Coronary artery (tissue), 2 donors: Measurements from ENCODE around the gene REM2.

ENCODE experiments used
- DNase-seq: peaks from one replicate; pipeline ENCODE4 v3.0.0-alpha.2; 2017; ENCODE audit warnings: low spot score
- H3K27ac ChIP-seq, 2 donors: fragments of 200-600 bp; sonication (generic); one replicate each; pipeline ENCODE4 v1.5.1; 2016 to 2019
- H3K4me3 ChIP-seq: fragments of 200-600 bp; sonication (generic); 2 replicates; pipeline ENCODE4 v1.5.1; 2016; ENCODE audit warnings: mild to moderate bottlenecking, moderate library complexity
- TF ChIP-seq, protein P1 (sequence below): fragments of 200-600 bp; sonication (generic); IDR thresholded peaks from one replicate; pipeline ENCODE4 v1.5.1; 2019; ENCODE audit warnings: antibody characterized with exemption

Gene REM2, protein sequence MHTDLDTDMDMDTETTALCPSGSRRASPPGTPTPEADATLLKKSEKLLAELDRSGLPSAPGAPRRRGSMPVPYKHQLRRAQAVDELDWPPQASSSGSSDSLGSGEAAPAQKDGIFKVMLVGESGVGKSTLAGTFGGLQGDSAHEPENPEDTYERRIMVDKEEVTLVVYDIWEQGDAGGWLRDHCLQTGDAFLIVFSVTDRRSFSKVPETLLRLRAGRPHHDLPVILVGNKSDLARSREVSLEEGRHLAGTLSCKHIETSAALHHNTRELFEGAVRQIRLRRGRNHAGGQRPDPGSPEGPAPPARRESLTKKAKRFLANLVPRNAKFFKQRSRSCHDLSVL

DNA sequence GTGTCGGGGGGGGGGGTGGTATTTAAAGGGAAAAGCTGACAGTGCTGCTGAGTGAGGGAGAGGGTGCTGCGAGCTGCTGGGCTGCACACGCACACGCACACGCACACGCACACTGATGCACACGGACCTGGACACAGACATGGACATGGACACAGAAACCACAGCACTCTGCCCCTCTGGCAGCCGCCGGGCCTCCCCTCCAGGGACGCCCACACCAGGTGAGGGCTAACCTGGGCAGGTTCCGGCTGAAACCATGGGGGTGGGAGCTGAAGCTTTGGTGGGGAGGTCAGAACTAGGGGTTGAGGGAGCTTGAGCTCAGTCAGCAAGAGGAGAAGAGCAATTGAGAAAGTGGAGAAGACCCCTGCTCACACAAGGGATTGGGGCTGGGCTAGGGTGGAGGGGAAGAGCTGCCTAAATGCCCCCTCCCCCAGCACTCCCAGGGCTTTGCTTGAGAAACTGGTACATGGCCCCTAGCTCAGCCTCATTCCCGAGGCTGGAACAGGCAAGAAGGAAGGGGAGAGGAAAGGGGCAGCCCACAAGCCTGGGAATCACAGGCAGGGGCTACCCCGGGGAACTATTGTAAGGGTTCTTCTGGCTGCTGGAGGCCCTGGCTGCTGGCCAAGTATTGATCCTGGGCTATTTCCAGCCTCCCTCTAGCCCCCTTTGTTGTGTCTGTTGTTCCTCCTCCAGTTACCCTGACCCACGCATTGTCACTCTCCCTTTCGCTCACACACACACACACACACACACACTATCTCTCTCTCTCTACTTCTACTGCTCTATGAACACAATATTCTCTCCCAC is at the start of gene REM2:
Gene REM2, plus strand, starts transcription at position 50 of the 804 bp plus-strand sequence. Its CDS starts 66 bp downstream, at position 116.
- Histone ChIP-seq H3K4me3 (no peak within 1 kb of the TSS), H3K27ac (no peak within 1 kb of the TSS)
- DNase-seq, result no peak
- TF ChIP-seq, protein P1, sequence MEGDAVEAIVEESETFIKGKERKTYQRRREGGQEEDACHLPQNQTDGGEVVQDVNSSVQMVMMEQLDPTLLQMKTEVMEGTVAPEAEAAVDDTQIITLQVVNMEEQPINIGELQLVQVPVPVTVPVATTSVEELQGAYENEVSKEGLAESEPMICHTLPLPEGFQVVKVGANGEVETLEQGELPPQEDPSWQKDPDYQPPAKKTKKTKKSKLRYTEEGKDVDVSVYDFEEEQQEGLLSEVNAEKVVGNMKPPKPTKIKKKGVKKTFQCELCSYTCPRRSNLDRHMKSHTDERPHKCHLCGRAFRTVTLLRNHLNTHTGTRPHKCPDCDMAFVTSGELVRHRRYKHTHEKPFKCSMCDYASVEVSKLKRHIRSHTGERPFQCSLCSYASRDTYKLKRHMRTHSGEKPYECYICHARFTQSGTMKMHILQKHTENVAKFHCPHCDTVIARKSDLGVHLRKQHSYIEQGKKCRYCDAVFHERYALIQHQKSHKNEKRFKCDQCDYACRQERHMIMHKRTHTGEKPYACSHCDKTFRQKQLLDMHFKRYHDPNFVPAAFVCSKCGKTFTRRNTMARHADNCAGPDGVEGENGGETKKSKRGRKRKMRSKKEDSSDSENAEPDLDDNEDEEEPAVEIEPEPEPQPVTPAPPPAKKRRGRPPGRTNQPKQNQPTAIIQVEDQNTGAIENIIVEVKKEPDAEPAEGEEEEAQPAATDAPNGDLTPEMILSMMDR, result no peak

DNA sequence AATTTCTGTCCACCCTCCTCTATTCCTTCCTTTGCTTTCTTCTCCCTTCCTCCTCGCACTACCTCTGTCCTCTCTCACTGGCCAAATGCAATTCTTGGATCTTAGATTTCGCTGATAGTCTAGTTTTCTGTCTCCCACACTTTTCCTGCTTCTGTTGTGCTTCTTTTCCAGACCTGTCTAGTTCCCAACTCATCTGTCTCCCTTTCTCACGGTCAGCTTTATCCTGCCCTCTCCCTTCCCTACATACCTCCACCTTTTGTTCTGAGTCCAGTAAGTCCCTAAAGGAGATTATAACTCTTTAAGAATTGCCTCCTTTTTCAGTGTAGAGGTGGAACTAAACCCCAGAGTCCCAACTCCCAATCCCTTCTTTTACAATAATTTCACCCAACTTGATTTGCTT is 47.5 kb upstream of the REM2 start:
- Histone ChIP-seq H3K27ac (peak overlapping the region; percentile 93 to 99), H3K4me3 (no peak overlapping the region)
- no peak for DNase-seq
- TF ChIP-seq, protein P1, result no peak

DNA sequence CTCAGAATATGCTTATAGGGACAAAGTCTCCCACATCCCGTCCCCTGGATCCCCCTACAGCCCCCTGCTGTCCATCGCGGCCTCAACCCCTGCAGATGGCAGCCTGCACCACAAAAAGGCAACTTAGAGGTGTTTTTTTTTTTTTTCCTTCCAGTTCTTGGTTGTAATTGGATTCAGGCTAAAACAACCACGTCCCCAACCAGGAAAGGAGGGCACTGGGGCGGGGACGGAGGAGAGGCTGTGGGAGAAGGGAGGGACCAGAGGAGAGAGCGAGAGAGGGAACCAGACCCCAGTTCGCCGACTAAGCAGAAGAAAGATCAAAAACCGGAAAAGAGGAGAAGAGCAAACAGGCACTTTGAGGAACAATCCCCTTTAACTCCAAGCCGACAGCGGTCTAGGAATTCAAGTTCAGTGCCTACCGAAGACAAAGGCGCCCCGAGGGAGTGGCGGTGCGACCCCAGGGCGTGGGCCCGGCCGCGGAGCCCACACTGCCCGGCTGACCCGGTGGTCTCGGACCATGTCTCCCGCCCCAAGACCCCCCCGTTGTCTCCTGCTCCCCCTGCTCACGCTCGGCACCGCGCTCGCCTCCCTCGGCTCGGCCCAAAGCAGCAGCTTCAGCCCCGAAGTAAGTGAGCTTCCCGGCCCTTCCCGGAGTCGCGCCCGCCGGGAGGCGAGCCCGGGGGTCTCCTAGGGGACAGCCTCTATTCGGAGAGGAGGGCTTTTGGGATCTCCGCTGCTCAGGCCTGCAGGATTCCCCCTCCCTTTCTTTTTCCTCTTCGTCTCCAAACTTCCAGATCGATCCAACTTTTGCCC is 46.5 kb upstream of the REM2 start, which contains the start of gene MMP14:
Gene MMP14, plus strand, starts transcription at position 285 of the 813 bp plus-strand sequence. Its CDS starts 233 bp downstream, at position 518.
- TF ChIP-seq, protein P1, result peak; percentile 25
- Histone ChIP-seq H3K4me3 (peak within 1 kb of the TSS; percentile 90), H3K27ac (peak within 1 kb of the TSS; percentile 93 to 99)
- DNase-seq, result peak; percentile 93

DNA sequence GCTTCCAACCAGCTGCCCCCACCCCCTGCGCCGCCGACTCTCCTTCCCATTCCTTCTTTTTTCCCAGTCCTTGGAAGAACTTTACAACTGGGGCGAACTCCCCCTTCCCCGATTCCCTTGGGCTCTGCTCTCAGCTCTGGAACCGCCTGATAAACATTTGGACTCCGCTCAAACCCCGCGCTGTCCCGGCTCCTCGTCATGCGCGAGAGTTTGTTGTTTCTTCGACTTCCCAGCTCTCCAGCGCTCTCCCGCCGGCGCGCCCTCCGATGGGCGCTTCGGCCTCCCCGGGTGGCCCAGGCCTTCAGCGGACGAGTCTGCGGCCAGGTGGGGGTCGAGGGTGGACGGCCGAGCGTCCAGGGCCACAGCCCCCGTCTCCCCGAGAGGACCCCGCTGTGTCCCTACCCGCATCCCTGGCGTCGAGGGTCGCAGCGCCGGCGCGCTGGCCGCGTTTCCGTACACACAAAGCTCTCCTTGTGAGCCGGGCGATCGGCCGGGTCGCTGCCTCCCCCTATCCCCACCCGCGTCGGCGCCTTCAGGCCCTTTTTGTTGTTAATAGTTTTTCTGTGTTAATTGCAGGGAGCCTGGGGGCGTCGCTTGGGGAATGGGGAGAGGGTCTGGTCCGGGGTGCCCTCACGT is 45.8 kb upstream of the REM2 start:
- DNase-seq, result peak; percentile 84
- Histone ChIP-seq H3K27ac (peak overlapping the region; percentile 93 to 99), H3K4me3 (peak overlapping the region; percentile 90)
- TF ChIP-seq, protein P1, result no peak

DNA sequence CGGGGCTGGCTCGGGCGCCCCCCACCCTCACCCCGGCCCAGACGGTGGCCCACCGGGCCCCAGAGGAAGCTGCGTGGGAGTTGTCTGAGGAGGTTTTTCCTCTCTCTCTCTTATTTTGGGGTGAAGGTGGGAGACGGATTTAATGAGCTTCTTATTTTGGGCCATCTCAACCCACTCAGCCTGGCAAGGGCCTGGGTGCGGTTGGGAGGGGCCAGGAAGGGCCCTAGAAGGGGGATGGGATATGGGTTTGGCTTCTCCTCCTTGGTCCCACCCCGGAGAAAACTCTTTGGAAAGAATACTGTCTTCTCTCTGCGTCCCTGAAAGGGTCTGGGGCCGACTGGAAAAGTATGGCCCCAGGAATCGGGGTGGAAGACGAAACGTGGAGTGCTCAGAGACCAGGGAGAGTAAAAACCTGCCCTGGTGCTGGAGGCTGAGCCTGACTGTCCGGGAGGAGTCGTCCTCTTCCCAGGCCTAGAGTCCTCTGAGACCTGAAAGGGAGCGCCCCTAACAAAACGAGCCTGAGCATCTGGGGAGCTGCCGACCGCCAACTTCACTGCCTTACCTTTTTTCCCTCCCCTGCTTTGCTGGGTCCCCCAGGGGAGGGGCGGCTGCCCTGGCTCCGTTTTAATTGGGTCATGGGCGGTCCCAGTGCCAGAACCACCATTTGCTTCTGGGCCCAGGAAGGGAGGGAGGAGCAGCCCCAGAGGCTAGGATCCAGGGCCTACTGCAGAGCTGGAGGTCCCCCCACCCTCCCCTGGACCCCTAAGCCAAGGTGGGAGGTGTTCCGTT is 45.1 kb upstream of the REM2 start:
- DNase-seq, result peak; percentile 87

More for the DNA sequence above, 45.1 kb upstream of the REM2 start:
- Histone ChIP-seq H3K27ac (peak overlapping the region; percentile 93 to 99), H3K4me3 (peak overlapping the region; percentile 90)
- TF ChIP-seq, protein P1, result no peak
